OCI-LY7 (cell line): Measurements from ENCODE around the gene MAPRE2. TPM values are rescaled to one million over a fixed set of nuclear protein-coding genes. Genes with fewer than 3 reads are reported as not detected.

Source experiments
- BruUV-seq: library from RNA; stranded (reverse); fragments of 400-500 nt; replicated peaks from 2 replicates; lab custom pipeline; 2021; lab: Mats Ljungman, UMichigan
- CTCF ChIA-PET: fragments of 300-600 bp; sonication (Branson Sonifier 250); formaldehyde crosslinking; loops from one replicate; lab custom pipeline; 2022; ENCODE audit warnings: antibody characterized with exemption; ENCODE audit not compliant: unreplicated experiment; lab: Charles Lee
- POLR2A ChIA-PET: fragments of 300-600 bp; sonication (Branson Sonifier 250); formaldehyde crosslinking; loops from one replicate; lab custom pipeline; 2022; ENCODE audit warnings: antibody characterized with exemption; lab: Charles Lee
- DNase-seq: peaks from one replicate; pipeline ENCODE4 v3.0.0-alpha.2; 2015; ENCODE audit warnings: low spot score
- H2AFZ ChIP-seq: fragments of 200-600 bp; sonication (generic), shearing (Covaris generic); 2 replicates; pipeline ENCODE4 v1.6.1; 2014; ENCODE audit warnings: mild to moderate bottlenecking, antibody characterized with exemption, low read length, moderate library complexity
- H3K27ac ChIP-seq: fragments of 200-600 bp; sonication (generic); 2 replicates; pipeline ENCODE4 v1.5.1; 2014; ENCODE audit warnings: mixed run types, low read depth, mild to moderate bottlenecking, moderate library complexity, low read length, inconsistent platforms; ENCODE audit not compliant: poor library complexity, severe bottlenecking
- H3K36me3 ChIP-seq: fragments of 200-600 bp; sonication (generic); 2 replicates; pipeline ENCODE4 v1.6.1; 2014; ENCODE audit warnings: mild to moderate bottlenecking, antibody characterized with exemption, low read length, moderate library complexity, mixed read lengths; ENCODE audit not compliant: insufficient read depth
- H3K4me1 ChIP-seq: fragments of 200-600 bp; sonication (generic); 2 replicates; pipeline ENCODE4 v1.5.1; 2014; ENCODE audit warnings: mild to moderate bottlenecking, low read length; ENCODE audit not compliant: insufficient read depth, poor library complexity, severe bottlenecking
- H3K4me2 ChIP-seq: fragments of 200-600 bp; sonication (generic); 2 replicates; pipeline ENCODE4 v1.6.1; 2014; ENCODE audit warnings: mild to moderate bottlenecking, low read length
- H3K4me3 ChIP-seq: fragments of 200-600 bp; sonication (generic); 2 replicates; pipeline ENCODE4 v1.5.1; 2014; ENCODE audit warnings: mild to moderate bottlenecking, low read depth, low read length; ENCODE audit not compliant: poor library complexity, severe bottlenecking
- H3K79me2 ChIP-seq: fragments of 200-600 bp; sonication (generic); 2 replicates; pipeline ENCODE4 v1.6.1; 2016; ENCODE audit warnings: low read depth, mild to moderate bottlenecking, low read length, moderate library complexity, mixed read lengths; ENCODE audit not compliant: insufficient read depth
- H3K9me2 ChIP-seq: fragments of 200-600 bp; sonication (generic); 2 replicates; pipeline ENCODE4 v1.6.1; 2016; ENCODE audit warnings: mild to moderate bottlenecking, low read length, mixed read lengths; ENCODE audit not compliant: insufficient read depth
- H3K9me3 ChIP-seq: fragments of 200-600 bp; sonication (generic); 2 replicates; pipeline ENCODE4 v1.6.1; 2014; ENCODE audit warnings: mild to moderate bottlenecking, mixed run types, low read length, mixed read lengths
- H4K20me1 ChIP-seq: fragments of 200-600 bp; sonication (generic); 2 replicates; pipeline ENCODE4 v1.6.1; 2014; ENCODE audit warnings: mild to moderate bottlenecking, antibody characterized with exemption, low read length, moderate library complexity, mixed read lengths; ENCODE audit not compliant: insufficient read depth
- CTCF ChIP-seq: fragments of 200-600 bp; sonication (generic); conservative IDR thresholded peaks from 2 replicates; pipeline ENCODE4 v1.5.1; 2014; ENCODE audit warnings: mild to moderate bottlenecking, antibody characterized with exemption, low read length, moderate library complexity, mixed read lengths
- EZH2phosphoT487 ChIP-seq: fragments of 200-600 bp; sonication (generic); IDR thresholded peaks from 2 replicates; pipeline ENCODE4 v1.6.1; 2018; ENCODE audit warnings: low read depth, borderline replicate concordance, mild to moderate bottlenecking, mixed run types, antibody characterized with exemption, low read length, moderate library complexity, mixed read lengths
- intact Hi-C: fragments of 100-400 bp; cut with micrococcal nuclease; formaldehyde crosslinking; loops from one replicate; pipeline ENCODE4 v1.10.0; 2022; ENCODE audit not compliant: unreplicated experiment
- total RNA-seq, 2 experiments: library from RNA; depleted of rRNA in 1 of 2; stranded (reverse); fragments of >200 nt in 1 of 2; shearing (Covaris generic) in 1 of 2; gene quantifications; 2 replicates each; pipeline ENCODE4 v1.2.3, GENCODE V29; 2014 to 2022

Gene MAPRE2
- total RNA-seq, 2 experiments from 2014 or later = 17.1 to 35.2 TPM

- TF ChIP-seq EZH2phosphoT487 (no peak), CTCF (no peak)
- H3K4me1 ChIP-seq = peaks cover 33% of the 10 kb centered on the region
- ChIA-PET CTCF (no interaction called here), POLR2A (interaction anchor here (0.6 to 2.3 kb wide), 2 partner anchors 11 to 94 kb away, joined by 4 to 8 read pairs; no protein-coding TSS in a partner anchor)
- H3K9me3 ChIP-seq = no peaks in the 10 kb centered on the region
- no peaks in the 10 kb centered on the region for H3K9me2 ChIP-seq
- peak overlapping the region; percentile 61 for H3K4me3 ChIP-seq
- no peaks in the 10 kb centered on the region for H4K20me1 ChIP-seq
- intact Hi-C loops = no loop called here
- H3K4me2 ChIP-seq = peak overlapping the region; percentile 99
- peaks cover 79% of the 10 kb centered on the region for H3K79me2 ChIP-seq
- BruUV-seq = no TSS peak
- H2AFZ ChIP-seq = no peak overlapping the region; the same call in 1 of the 2 replicates
- DNase-seq = no peak
- H3K36me3 ChIP-seq = peaks cover 3% of the 10 kb centered on the region; the same call in 1 of the 2 replicates
- peak overlapping the region; percentile 62 for H3K27ac ChIP-seq
Measured at GRCh38 chr18:35050028-35050546, 8.9 kb downstream of the MAPRE2 start.

GRCh38 chr18:35050705-35051195 is 9.5 kb downstream of the MAPRE2 start:
- peak overlapping the region; percentile 61 for H3K4me3 ChIP-seq
- ChIA-PET CTCF (no interaction called here), POLR2A (interaction anchor here (0.6 to 2.3 kb wide), 3 partner anchors 11 to 93 kb away, joined by 3 to 8 read pairs (median 4); no protein-coding TSS in a partner anchor)
- no peak overlapping the region; the same call in 1 of the 2 replicates for H2AFZ ChIP-seq
- H3K4me1 ChIP-seq = peaks cover 29% of the 10 kb centered on the region
- peaks cover 72% of the 10 kb centered on the region for H3K79me2 ChIP-seq
- peak overlapping the region; percentile 99 for H3K4me2 ChIP-seq
- H3K9me2 ChIP-seq = no peaks in the 10 kb centered on the region
- no peak for TF ChIP-seq CTCF
- no peak for TF ChIP-seq EZH2phosphoT487
- intact Hi-C loops = no loop called here
- H3K27ac ChIP-seq = peak overlapping the region; percentile 62
- H3K9me3 ChIP-seq = no peaks in the 10 kb centered on the region
- no peak for DNase-seq
- H4K20me1 ChIP-seq = no peaks in the 10 kb centered on the region
- H3K36me3 ChIP-seq = peaks cover 3% of the 10 kb centered on the region; the same call in 1 of the 2 replicates
- no TSS peak for BruUV-seq
